ENCODE measurements around the gene NPDC1.

- TF ChIP-seq POLR2A (IDR thresholded peaks at IDR 0.05) (no peak), CTCF (IDR thresholded peaks at IDR 0.05) (no peak)
Measured at GRCh38 chr9:137015976-137016375, 30.0 kb downstream of the NPDC1 start.

Data from sigmoid colon (tissue), 3 donors.